HEK293 (cell line): Measurements from ENCODE around the gene CNTN4.

ENCODE experiments used
- CTCF ChIA-PET: fragments of 350-600 bp; formaldehyde crosslinking; extraction: SDS; loops from one replicate; lab custom pipeline; 2021; ENCODE audit warnings: antibody characterized with exemption; lab: Yijun Ruan, JAX
- POLR2A ChIA-PET: fragments of 300-600 bp; formaldehyde crosslinking; extraction: SDS; loops from one replicate; lab custom pipeline; 2020; ENCODE audit warnings: antibody characterized with exemption, inconsistent platforms; lab: Yijun Ruan, JAX
- H3K27ac ChIP-seq: fragments of 200-500 bp; sonication (Bioruptor generic); 2 replicates; pipeline ENCODE4 v1.5.1; 2014; ENCODE audit warnings: low read depth, low read length, control low read depth, inconsistent platforms; ENCODE audit errors: extremely low read depth
- H3K36me3 ChIP-seq, 2 experiments: fragments of 200-500 bp in 1 of 2; sonication (Bioruptor generic) in 1 of 2; 1 replicate in 1 of 2; 2 replicates in 1 of 2; pipeline ENCODE4 v1.5.1; 2014 to 2017; ENCODE audit warnings: inconsistent platforms in 2 of 2, low read length in 2 of 2; ENCODE audit not compliant: control insufficient read depth in 2 of 2, insufficient read depth in 1 of 2
- H3K4me1 ChIP-seq: fragments of 200-500 bp; sonication (Bioruptor generic); 2 replicates; pipeline ENCODE4 v1.5.1; 2014; ENCODE audit warnings: mild to moderate bottlenecking, low read length, inconsistent platforms; ENCODE audit not compliant: control insufficient read depth, insufficient read depth
- H3K4me3 ChIP-seq: 2 replicates; pipeline ENCODE4 v1.5.1; 2011; ENCODE audit warnings: low read depth, mild to moderate bottlenecking, control low read depth, low read length, moderate library complexity
- H3K9me3 ChIP-seq: fragments of 200-500 bp; sonication (Bioruptor generic); 2 replicates; pipeline ENCODE4 v1.5.1; 2014; ENCODE audit warnings: low read depth, low read length, inconsistent platforms; ENCODE audit not compliant: control insufficient read depth, insufficient read depth
- BCL11A ChIP-seq: fragments of 450-650 bp; formaldehyde crosslinking; IDR thresholded peaks from 2 replicates; pipeline ENCODE4 v1.5.1; 2016; ENCODE audit warnings: low read depth, missing biosample characterization, missing genetic modification characterization
- GFI1B ChIP-seq: fragments of 450-650 bp; formaldehyde crosslinking; IDR thresholded peaks from 2 replicates; pipeline ENCODE4 v1.5.1; 2016; ENCODE audit warnings: missing biosample characterization, missing genetic modification characterization
- KLF16 ChIP-seq: fragments of 450-650 bp; formaldehyde crosslinking; IDR thresholded peaks from 2 replicates; pipeline ENCODE4 v1.5.1; 2017; ENCODE audit warnings: missing biosample characterization, missing genetic modification characterization
- MEIS1 ChIP-seq: sonication (generic); formaldehyde crosslinking; IDR thresholded peaks from 2 replicates; pipeline ENCODE4 v1.8.1; 2022; ENCODE audit warnings: missing genetic modification reagents, mild to moderate bottlenecking, borderline replicate concordance
- ZBTB48 ChIP-seq: fragments of 450-650 bp; formaldehyde crosslinking; IDR thresholded peaks from 2 replicates; pipeline ENCODE4 v1.5.1; 2016; ENCODE audit warnings: missing biosample characterization, missing genetic modification characterization
- ZBTB49 ChIP-seq: fragments of 450-650 bp; formaldehyde crosslinking; IDR thresholded peaks from 2 replicates; pipeline ENCODE4 v1.5.1; 2016; ENCODE audit warnings: missing biosample characterization, missing genetic modification characterization, low read depth
- ZNF155 ChIP-seq: fragments of 450-650 bp; formaldehyde crosslinking; IDR thresholded peaks from 2 replicates; pipeline ENCODE4 v1.5.1; 2016; ENCODE audit warnings: missing biosample characterization, missing genetic modification characterization
- ZNF37A ChIP-seq: fragments of 450-650 bp; IDR thresholded peaks from 2 replicates; pipeline ENCODE4 v1.5.1; 2018; ENCODE audit warnings: missing biosample characterization, missing genetic modification characterization
- ZNF404 ChIP-seq: fragments of 450-650 bp; formaldehyde crosslinking; IDR thresholded peaks from 2 replicates; pipeline ENCODE4 v1.5.1; 2017; ENCODE audit warnings: missing biosample characterization, missing genetic modification characterization
- ZNF48 ChIP-seq: fragments of 450-650 bp; formaldehyde crosslinking; IDR thresholded peaks from 2 replicates; pipeline ENCODE4 v1.5.1; 2016; ENCODE audit warnings: missing biosample characterization, missing genetic modification characterization
- ZNF548 ChIP-seq: fragments of 450-650 bp; formaldehyde crosslinking; IDR thresholded peaks from 2 replicates; pipeline ENCODE4 v1.5.1; 2016; ENCODE audit warnings: missing biosample characterization, missing genetic modification characterization
- ZNF600 ChIP-seq: fragments of 450-650 bp; formaldehyde crosslinking; IDR thresholded peaks from 2 replicates; pipeline ENCODE4 v1.5.1; 2016; ENCODE audit warnings: missing biosample characterization, missing genetic modification characterization
- ZNF621 ChIP-seq: fragments of 450-650 bp; formaldehyde crosslinking; IDR thresholded peaks from 2 replicates; pipeline ENCODE4 v1.5.1; 2017; ENCODE audit warnings: missing biosample characterization, missing genetic modification characterization
- ZNF677 ChIP-seq: fragments of 450-650 bp; IDR thresholded peaks from 2 replicates; pipeline ENCODE4 v1.5.0; 2018; ENCODE audit warnings: missing biosample characterization, mild to moderate bottlenecking, missing genetic modification characterization, moderate library complexity
- ZNF701 ChIP-seq: fragments of 450-650 bp; formaldehyde crosslinking; IDR thresholded peaks from 2 replicates; pipeline ENCODE4 v1.5.1; 2016; ENCODE audit warnings: missing biosample characterization, missing genetic modification characterization
- ZNF830 ChIP-seq: fragments of 450-650 bp; IDR thresholded peaks from 2 replicates; pipeline ENCODE4 v1.5.0; 2018; ENCODE audit warnings: missing biosample characterization, missing genetic modification characterization, low read depth, mild to moderate bottlenecking, moderate library complexity
- ZSCAN18 ChIP-seq: fragments of 450-650 bp; formaldehyde crosslinking; IDR thresholded peaks from 2 replicates; pipeline ENCODE4 v1.5.1; 2016; ENCODE audit warnings: missing biosample characterization, missing genetic modification characterization
- ZSCAN4 ChIP-seq: fragments of 450-650 bp; formaldehyde crosslinking; IDR thresholded peaks from 2 replicates; pipeline ENCODE4 v1.5.1; 2017; ENCODE audit warnings: missing biosample characterization, missing genetic modification characterization
- TF ChIP-seq, protein P1 (sequence below): sonication (generic); formaldehyde crosslinking; IDR thresholded peaks from 2 replicates; pipeline ENCODE4 v1.8.1; 2022; ENCODE audit warnings: mild to moderate bottlenecking, moderate library complexity, missing genetic modification reagents
- TF ChIP-seq, protein P2 (sequence below): fragments of 450-650 bp; formaldehyde crosslinking; IDR thresholded peaks from 2 replicates; pipeline ENCODE4 v1.5.1; 2016; ENCODE audit warnings: missing biosample characterization, missing genetic modification characterization

The CNTN4 gene

GRCh38 chr3:3016226-3016625 lies 917.6 kb downstream of the CNTN4 start:
- no peak for TF ChIP-seq ZNF701 (tag by site-specific recombination)
- no peak for TF ChIP-seq ZSCAN4 (tag by site-specific recombination)
- TF ChIP-seq MEIS1 (CRISPR knock-in tag), result no peak
- TF ChIP-seq, all 188 proteins: peak for 0
- ChIA-PET CTCF (interaction anchor here (0.7 kb wide), 2 partner anchors 270 to 331 kb away, joined by 3 read pairs; no protein-coding TSS in a partner anchor), POLR2A (no interaction called here)
- no peaks in the 10 kb centered on the region for H3K4me1 ChIP-seq
- H3K36me3 ChIP-seq, result no peaks in the 10 kb centered on the region
- H3K27ac ChIP-seq, result no peak overlapping the region
- no peak overlapping the region for H3K4me3 ChIP-seq
- H3K9me3 ChIP-seq, result no peaks in the 10 kb centered on the region

DNA sequence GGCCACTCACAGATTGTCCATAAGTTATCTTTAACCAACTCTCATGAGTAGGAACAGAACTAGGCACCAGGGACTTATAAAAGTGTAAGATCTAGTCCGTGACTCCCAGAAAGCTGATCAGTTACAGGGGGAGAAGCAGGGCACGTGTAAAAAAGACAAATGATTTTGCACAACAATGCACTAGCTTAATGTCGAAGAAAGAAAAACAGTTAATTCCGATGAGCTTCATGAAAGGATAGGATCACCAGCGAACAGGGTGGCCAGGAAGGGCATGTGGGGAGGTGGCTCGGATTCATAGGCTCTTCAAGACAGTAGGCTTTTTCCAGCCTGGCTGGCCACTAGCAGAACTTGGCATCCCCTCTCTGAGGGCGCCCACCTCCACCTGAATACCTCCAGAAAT lies 921.5 kb downstream of the CNTN4 start:
- TF ChIP-seq ZNF600 (tag by site-specific recombination), result no peak
- ChIA-PET POLR2A (no interaction called here), CTCF (interaction anchor here (0.6 to 0.7 kb wide), 3 partner anchors 9 to 1394 kb away, joined by 3 to 4 read pairs (median 4); no protein-coding TSS in a partner anchor)
- H3K4me3 ChIP-seq, result no peak overlapping the region
- 0 out of 2 replicates have a peak, but pooled peaks cover 6% of the 10 kb centered on the region for H3K4me1 ChIP-seq
- no peak overlapping the region for H3K27ac ChIP-seq
- no peaks in the 10 kb centered on the region for H3K9me3 ChIP-seq
- no peaks in the 10 kb centered on the region for H3K36me3 ChIP-seq

GRCh38 chr3:3023111-3023745 lies 924.6 kb downstream of the CNTN4 start:
- Histone ChIP-seq H3K4me3 (no peak overlapping the region), H3K27ac (no peak overlapping the region), H3K4me1 (0 out of 2 replicates have a peak, but pooled peaks cover 6% of the 10 kb centered on the region), H3K9me3 (no peaks in the 10 kb centered on the region), H3K36me3 (no peaks in the 10 kb centered on the region)
- CTCF ChIA-PET, result no interaction called here
- POLR2A ChIA-PET, result no interaction called here
- TF ChIP-seq ZBTB48, result no peak
- no peak for TF ChIP-seq ZSCAN18 (tag by site-specific recombination)
- TF ChIP-seq ZNF37A (tag by site-specific recombination), result no peak
- TF ChIP-seq ZSCAN4 (tag by site-specific recombination), result no peak
- no peak for TF ChIP-seq ZNF155 (tag by site-specific recombination)
- no peak for TF ChIP-seq KLF16 (tag by site-specific recombination)
- TF ChIP-seq, protein P1, sequence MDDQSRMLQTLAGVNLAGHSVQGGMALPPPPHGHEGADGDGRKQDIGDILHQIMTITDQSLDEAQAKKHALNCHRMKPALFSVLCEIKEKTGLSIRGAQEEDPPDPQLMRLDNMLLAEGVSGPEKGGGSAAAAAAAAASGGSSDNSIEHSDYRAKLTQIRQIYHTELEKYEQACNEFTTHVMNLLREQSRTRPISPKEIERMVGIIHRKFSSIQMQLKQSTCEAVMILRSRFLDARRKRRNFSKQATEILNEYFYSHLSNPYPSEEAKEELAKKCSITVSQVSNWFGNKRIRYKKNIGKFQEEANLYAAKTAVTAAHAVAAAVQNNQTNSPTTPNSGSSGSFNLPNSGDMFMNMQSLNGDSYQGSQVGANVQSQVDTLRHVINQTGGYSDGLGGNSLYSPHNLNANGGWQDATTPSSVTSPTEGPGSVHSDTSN (CRISPR knock-in tag), result no peak
- TF ChIP-seq ZNF548, result no peak
- TF ChIP-seq ZNF404 (tag by site-specific recombination), result no peak
- TF ChIP-seq ZNF621, result no peak
- no peak for TF ChIP-seq BCL11A (tag by site-specific recombination)
- no peak for TF ChIP-seq ZNF48
- no peak for TF ChIP-seq ZNF830 (tag by site-specific recombination)
- TF ChIP-seq ZNF677 (tag by site-specific recombination), result no peak
- TF ChIP-seq, protein P2, sequence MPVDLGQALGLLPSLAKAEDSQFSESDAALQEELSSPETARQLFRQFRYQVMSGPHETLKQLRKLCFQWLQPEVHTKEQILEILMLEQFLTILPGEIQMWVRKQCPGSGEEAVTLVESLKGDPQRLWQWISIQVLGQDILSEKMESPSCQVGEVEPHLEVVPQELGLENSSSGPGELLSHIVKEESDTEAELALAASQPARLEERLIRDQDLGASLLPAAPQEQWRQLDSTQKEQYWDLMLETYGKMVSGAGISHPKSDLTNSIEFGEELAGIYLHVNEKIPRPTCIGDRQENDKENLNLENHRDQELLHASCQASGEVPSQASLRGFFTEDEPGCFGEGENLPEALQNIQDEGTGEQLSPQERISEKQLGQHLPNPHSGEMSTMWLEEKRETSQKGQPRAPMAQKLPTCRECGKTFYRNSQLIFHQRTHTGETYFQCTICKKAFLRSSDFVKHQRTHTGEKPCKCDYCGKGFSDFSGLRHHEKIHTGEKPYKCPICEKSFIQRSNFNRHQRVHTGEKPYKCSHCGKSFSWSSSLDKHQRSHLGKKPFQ (tag by site-specific recombination), result no peak
- no peak for TF ChIP-seq GFI1B (tag by site-specific recombination)
- TF ChIP-seq ZBTB49 (tag by site-specific recombination), result no peak
